LNCAP (cell line): ENCODE results near the gene CTSS.

Experiments used
- TF ChIP-seq, protein P1 (sequence below): fragments of 450-650 bp; IDR thresholded peaks from 2 replicates; pipeline ENCODE4 v1.5.1; 2017; ENCODE audit warnings: mild to moderate bottlenecking

The CTSS gene

DNA sequence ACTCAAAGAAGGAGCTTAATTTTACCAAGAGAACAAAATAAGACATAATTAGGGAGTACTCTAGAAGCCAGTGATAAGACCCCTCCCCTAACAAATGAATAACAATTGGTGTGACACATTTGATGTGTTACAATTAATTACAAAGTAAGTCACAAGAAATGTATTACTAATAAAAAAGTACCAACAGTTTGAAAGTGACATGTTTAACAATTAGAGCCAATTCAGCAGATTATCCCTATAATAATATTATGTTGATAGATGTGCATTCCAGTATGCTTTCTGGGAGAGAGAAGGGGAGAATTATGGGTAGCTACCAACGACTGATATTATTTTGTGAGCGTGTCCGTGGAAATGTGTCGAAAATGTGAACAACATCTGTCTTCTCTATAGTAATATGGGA lies 23.4 kb upstream of the CTSS start:
- TF ChIP-seq, protein P1, sequence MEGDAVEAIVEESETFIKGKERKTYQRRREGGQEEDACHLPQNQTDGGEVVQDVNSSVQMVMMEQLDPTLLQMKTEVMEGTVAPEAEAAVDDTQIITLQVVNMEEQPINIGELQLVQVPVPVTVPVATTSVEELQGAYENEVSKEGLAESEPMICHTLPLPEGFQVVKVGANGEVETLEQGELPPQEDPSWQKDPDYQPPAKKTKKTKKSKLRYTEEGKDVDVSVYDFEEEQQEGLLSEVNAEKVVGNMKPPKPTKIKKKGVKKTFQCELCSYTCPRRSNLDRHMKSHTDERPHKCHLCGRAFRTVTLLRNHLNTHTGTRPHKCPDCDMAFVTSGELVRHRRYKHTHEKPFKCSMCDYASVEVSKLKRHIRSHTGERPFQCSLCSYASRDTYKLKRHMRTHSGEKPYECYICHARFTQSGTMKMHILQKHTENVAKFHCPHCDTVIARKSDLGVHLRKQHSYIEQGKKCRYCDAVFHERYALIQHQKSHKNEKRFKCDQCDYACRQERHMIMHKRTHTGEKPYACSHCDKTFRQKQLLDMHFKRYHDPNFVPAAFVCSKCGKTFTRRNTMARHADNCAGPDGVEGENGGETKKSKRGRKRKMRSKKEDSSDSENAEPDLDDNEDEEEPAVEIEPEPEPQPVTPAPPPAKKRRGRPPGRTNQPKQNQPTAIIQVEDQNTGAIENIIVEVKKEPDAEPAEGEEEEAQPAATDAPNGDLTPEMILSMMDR = no peak

DNA sequence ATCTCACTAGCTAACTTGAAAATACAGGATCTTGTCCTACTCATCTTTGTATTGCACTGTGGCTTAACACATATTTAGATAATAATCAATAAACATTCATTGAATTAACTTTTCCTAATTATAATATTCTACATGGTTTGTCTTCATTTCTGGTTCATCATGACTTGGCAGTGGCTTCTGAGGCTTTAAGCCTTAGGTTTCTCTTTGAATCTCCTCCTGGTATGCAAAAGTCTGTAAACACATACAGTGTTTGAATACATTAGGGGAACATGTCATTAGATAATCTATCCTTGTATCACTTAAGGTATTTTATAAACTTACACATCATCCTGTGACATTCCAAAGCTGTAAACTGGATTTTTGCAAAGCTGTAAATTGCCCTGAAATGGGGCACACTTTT lies 21.9 kb upstream of the CTSS start:
- TF ChIP-seq, protein P1 = no peak

DNA sequence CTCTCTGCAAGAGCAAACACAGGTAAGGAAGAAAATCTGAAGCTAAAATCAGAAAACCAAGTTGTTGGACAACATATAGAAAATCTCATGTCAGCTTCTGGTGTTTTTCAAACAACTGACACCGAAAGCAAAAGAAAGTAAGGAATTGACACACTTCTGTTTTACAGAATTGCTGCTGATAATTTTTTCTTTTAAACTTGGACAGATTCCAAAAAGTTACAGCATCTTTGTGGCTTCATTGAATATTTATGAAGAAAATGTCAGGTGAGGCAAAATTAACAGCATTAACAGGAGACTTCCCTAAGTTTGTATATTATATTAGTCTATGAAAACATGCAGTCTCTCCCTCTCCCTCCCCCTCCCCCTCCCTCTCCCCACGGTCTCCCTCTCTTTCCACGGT lies 14.9 kb upstream of the CTSS start:
- TF ChIP-seq, protein P1 = no peak

DNA sequence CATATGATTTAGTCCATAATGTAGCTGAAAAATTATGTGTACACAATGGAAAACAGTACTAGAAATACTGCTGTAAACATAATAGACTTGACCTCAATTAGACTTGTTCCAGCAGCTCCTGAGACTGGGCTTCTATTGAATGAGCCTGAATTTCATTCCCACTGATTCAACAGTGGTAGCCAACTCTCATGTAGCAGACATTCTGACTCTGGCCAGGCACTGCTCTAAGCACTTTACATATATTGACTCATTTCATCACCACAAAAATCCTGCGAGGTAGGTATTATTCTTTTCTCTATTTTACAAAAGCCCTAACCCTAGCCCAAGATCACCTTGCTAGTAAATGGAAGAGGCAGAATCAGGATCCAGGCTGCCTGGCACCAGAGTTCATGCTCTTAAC lies 12.8 kb upstream of the CTSS start:
- TF ChIP-seq, protein P1 = no peak

DNA sequence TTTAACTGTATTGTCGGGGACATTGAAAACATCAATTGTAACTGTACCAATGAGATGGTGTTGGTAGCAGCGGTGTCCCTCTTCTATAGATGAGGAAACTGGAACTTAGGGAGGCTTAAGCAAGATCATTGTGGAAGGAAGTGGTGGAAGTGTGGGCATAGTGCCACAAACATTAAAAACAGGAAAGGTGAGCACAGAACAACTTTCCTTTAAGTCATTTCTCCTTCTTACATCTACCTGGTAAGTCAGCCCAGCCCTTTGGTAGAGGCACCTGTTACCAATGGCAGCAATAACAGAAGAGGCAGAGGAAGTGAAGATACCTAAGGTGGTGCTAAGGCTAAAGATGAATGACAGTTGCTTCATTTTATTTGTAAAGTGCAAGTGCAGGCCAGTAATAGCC lies 12.0 kb upstream of the CTSS start:
- TF ChIP-seq, protein P1 = no peak

DNA sequence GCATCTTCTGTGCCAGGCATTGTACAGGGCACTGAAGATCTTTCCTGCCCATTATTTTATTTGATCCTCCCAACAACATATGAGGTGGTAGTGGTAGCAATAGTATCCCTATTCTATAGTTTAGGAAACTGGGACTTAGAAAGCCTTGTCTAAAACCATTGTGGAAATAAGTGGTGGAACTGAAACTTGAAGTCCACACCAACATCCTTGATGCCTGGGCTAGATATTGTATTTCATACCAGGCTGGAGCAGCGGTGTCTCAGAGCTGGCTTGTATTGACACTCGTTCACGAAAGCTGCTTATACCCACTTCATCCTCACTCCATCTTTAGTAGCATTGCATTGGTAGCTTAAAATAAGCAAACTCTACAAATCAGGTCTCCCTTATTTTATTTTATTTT lies 9.7 kb upstream of the CTSS start:
- TF ChIP-seq, protein P1 = no peak

DNA sequence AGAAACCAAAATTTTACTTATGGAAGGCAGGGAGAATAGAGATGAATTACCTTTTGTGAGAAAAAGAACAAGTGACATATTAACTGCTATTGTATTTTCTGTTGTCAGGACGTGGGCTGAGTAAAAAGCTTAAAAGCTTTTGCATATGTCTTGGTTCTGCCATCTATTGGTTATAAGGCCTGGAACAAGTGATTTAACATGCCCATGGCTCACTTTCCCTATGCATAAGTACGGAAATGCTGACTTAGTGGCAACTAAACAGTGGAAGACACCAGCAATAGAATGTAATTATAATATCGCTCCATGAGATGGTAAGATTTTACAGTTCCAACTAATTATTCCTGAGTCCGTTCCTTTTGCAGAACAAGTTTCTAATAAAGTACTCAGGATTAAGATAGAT lies 6.7 kb upstream of the CTSS start:
- TF ChIP-seq, protein P1 = no peak

DNA sequence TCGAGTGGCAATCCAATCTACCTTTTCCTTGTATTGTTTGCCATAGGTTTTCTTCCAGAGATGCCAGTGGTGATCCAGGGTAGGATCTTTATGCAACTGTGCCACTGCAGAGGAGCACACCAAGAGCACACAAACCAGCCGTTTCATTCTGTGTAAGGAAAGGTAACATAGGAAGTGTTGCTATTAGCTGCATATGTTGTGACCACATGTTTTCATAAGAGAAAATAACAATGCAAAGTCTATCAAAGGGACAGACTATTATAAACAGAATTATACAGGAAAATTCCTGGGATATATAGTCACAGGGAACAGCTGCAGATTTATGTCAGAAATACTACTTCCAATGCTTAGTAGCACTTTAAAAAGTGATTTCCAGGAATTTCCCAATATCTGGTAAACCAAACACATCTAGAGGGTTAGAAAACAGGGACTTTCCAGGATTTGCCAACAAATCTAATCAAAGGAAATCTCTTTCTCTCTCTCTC lies 919 bp downstream of the CTSS start:
- TF ChIP-seq, protein P1 = no peak
